ENCODE results near the gene PRKG1.

The PRKG1 gene

GRCh38 chr10:51487576-51487975, 413.3 kb downstream of the PRKG1 start:
- H3K4me1 Mint-ChIP-seq (ENCODE audit: low read depth in 2 of 2), result no peaks in the 10 kb centered on the region
- no peak overlapping the region for H3K4me3 Mint-ChIP-seq
- H3K27ac Mint-ChIP-seq, result no peak overlapping the region
- no peaks in the 10 kb centered on the region for H3K36me3 Mint-ChIP-seq (ENCODE audit: insufficient read depth)
- no peak for ATAC-seq (replicated peaks)
- no peaks in the 10 kb centered on the region for H3K9me3 Mint-ChIP-seq
- no peak for DNase-seq
- H3K27me3 Mint-ChIP-seq, result no peaks in the 10 kb centered on the region

GRCh38 chr10:51488766-51489408, 414.6 kb downstream of the PRKG1 start:
- H3K36me3 Mint-ChIP-seq (ENCODE audit: insufficient read depth), result no peaks in the 10 kb centered on the region
- no peak overlapping the region for H3K27ac Mint-ChIP-seq
- ATAC-seq (replicated peaks), result no peak
- no peaks in the 10 kb centered on the region for H3K4me1 Mint-ChIP-seq (ENCODE audit: low read depth in 2 of 2)
- H3K4me3 Mint-ChIP-seq, result no peak overlapping the region
- H3K9me3 Mint-ChIP-seq, result no peaks in the 10 kb centered on the region
- DNase-seq, result no peak
- H3K27me3 Mint-ChIP-seq, result no peaks in the 10 kb centered on the region

GRCh38 chr10:51498424-51498823, 424.1 kb downstream of the PRKG1 start:
- Mint-ChIP-seq H3K9me3 (peaks cover 2 to 6% of the 10 kb centered on the region in 2 donors), H3K4me3 (no peak overlapping the region), H3K27ac (no peak overlapping the region), H3K4me1 (ENCODE audit: low read depth in 2 of 2) (no peaks in the 10 kb centered on the region), H3K27me3 (no peaks in the 10 kb centered on the region), H3K36me3 (ENCODE audit: insufficient read depth) (no peaks in the 10 kb centered on the region)
- ATAC-seq (replicated peaks), result no peak
- no peak for DNase-seq

GRCh38 chr10:51501396-51501795, 427.1 kb downstream of the PRKG1 start:
- no peak overlapping the region for H3K27ac Mint-ChIP-seq
- DNase-seq (no peak), ATAC-seq (replicated peaks) (no peak)
- H3K36me3 Mint-ChIP-seq (ENCODE audit: insufficient read depth), result no peaks in the 10 kb centered on the region
- H3K4me3 Mint-ChIP-seq, result no peak overlapping the region
- peaks cover 0 to 6% of the 10 kb centered on the region in 2 donors for H3K9me3 Mint-ChIP-seq
- no peaks in the 10 kb centered on the region for H3K4me1 Mint-ChIP-seq (ENCODE audit: low read depth in 2 of 2)
- no peaks in the 10 kb centered on the region for H3K27me3 Mint-ChIP-seq

GRCh38 chr10:51502124-51502523, 427.8 kb downstream of the PRKG1 start:
- H3K36me3 Mint-ChIP-seq (ENCODE audit: insufficient read depth), result no peaks in the 10 kb centered on the region
- peaks cover 0 to 6% of the 10 kb centered on the region in 2 donors for H3K9me3 Mint-ChIP-seq
- no peak overlapping the region for H3K27ac Mint-ChIP-seq
- H3K4me1 Mint-ChIP-seq (ENCODE audit: low read depth in 2 of 2), result no peaks in the 10 kb centered on the region
- no peak for ATAC-seq (replicated peaks)
- DNase-seq, result no peak
- H3K4me3 Mint-ChIP-seq, result no peak overlapping the region
- no peaks in the 10 kb centered on the region for H3K27me3 Mint-ChIP-seq

- Mint-ChIP-seq H3K9me3 (peaks cover 0 to 6% of the 10 kb centered on the region in 2 donors), H3K27ac (no peak overlapping the region), H3K36me3 (ENCODE audit: insufficient read depth) (no peaks in the 10 kb centered on the region), H3K27me3 (no peaks in the 10 kb centered on the region), H3K4me1 (ENCODE audit: low read depth in 2 of 2) (no peaks in the 10 kb centered on the region), H3K4me3 (no peak overlapping the region)
- no peak for ATAC-seq (replicated peaks)
- DNase-seq, result no peak
Measured at GRCh38 chr10:51503378-51503777, 429.1 kb downstream of the PRKG1 start.

- Mint-ChIP-seq H3K9me3 (no peaks in the 10 kb centered on the region), H3K4me3 (no peak overlapping the region), H3K4me1 (ENCODE audit: low read depth in 2 of 2) (no peaks in the 10 kb centered on the region), H3K27ac (no peak overlapping the region), H3K36me3 (ENCODE audit: insufficient read depth) (no peaks in the 10 kb centered on the region), H3K27me3 (no peaks in the 10 kb centered on the region)
- ATAC-seq (replicated peaks), result no peak
- no peak for DNase-seq
Measured at GRCh38 chr10:51507476-51507875, 433.2 kb downstream of the PRKG1 start.

GRCh38 chr10:51508156-51508555, 433.9 kb downstream of the PRKG1 start:
- Mint-ChIP-seq H3K4me1 (ENCODE audit: low read depth in 2 of 2) (no peaks in the 10 kb centered on the region), H3K4me3 (no peak overlapping the region), H3K27me3 (no peaks in the 10 kb centered on the region), H3K36me3 (ENCODE audit: insufficient read depth) (no peaks in the 10 kb centered on the region), H3K27ac (no peak overlapping the region), H3K9me3 (no peaks in the 10 kb centered on the region)
- no peak for ATAC-seq (replicated peaks)
- no peak for DNase-seq

GRCh38 chr10:51510231-51510630, 435.9 kb downstream of the PRKG1 start:
- no peak for DNase-seq
- no peak for ATAC-seq (replicated peaks)
- Mint-ChIP-seq H3K27me3 (no peaks in the 10 kb centered on the region), H3K27ac (no peak overlapping the region), H3K4me3 (no peak overlapping the region), H3K36me3 (ENCODE audit: insufficient read depth) (no peaks in the 10 kb centered on the region), H3K4me1 (ENCODE audit: low read depth in 2 of 2) (no peaks in the 10 kb centered on the region), H3K9me3 (no peaks in the 10 kb centered on the region)

GRCh38 chr10:51521605-51522004, 447.3 kb downstream of the PRKG1 start:
- no peaks in the 10 kb centered on the region for H3K4me1 Mint-ChIP-seq (ENCODE audit: low read depth in 2 of 2)
- peaks cover 0 to 3% of the 10 kb centered on the region in 2 donors for H3K9me3 Mint-ChIP-seq
- H3K36me3 Mint-ChIP-seq (ENCODE audit: insufficient read depth), result no peaks in the 10 kb centered on the region

GRCh38 chr10:51522858-51523257, 448.6 kb downstream of the PRKG1 start:
- Mint-ChIP-seq H3K4me1 (ENCODE audit: low read depth in 2 of 2) (no peaks in the 10 kb centered on the region), H3K27ac (no peak overlapping the region), H3K4me3 (no peak overlapping the region), H3K36me3 (ENCODE audit: insufficient read depth) (no peaks in the 10 kb centered on the region), H3K9me3 (peaks cover 0 to 3% of the 10 kb centered on the region in 2 donors), H3K27me3 (no peaks in the 10 kb centered on the region)
- DNase-seq (no peak), ATAC-seq (replicated peaks) (no peak)

More at GRCh38 chr10:51521605-51522004, 447.3 kb downstream of the PRKG1 start:
- ATAC-seq (replicated peaks) (no peak), DNase-seq (no peak)
- no peaks in the 10 kb centered on the region for H3K27me3 Mint-ChIP-seq
- no peak overlapping the region for H3K27ac Mint-ChIP-seq
- no peak overlapping the region for H3K4me3 Mint-ChIP-seq

GRCh38 chr10:51523440-51523839, 449.2 kb downstream of the PRKG1 start:
- no peaks in the 10 kb centered on the region for H3K4me1 Mint-ChIP-seq (ENCODE audit: low read depth in 2 of 2)
- no peaks in the 10 kb centered on the region for H3K36me3 Mint-ChIP-seq (ENCODE audit: insufficient read depth)
- peaks cover 0 to under 1% of the 10 kb centered on the region in 2 donors for H3K9me3 Mint-ChIP-seq
- H3K27ac Mint-ChIP-seq, result no peak overlapping the region
- DNase-seq (no peak), ATAC-seq (replicated peaks) (no peak)
- H3K4me3 Mint-ChIP-seq, result no peak overlapping the region
- H3K27me3 Mint-ChIP-seq, result no peaks in the 10 kb centered on the region

GRCh38 chr10:51524041-51524440, 449.8 kb downstream of the PRKG1 start:
- H3K36me3 Mint-ChIP-seq (ENCODE audit: insufficient read depth), result no peaks in the 10 kb centered on the region
- H3K27me3 Mint-ChIP-seq, result no peaks in the 10 kb centered on the region
- no peak for ATAC-seq (replicated peaks)
- no peak overlapping the region for H3K4me3 Mint-ChIP-seq
- DNase-seq, result no peak
- H3K27ac Mint-ChIP-seq, result no peak overlapping the region
- no peaks in the 10 kb centered on the region for H3K4me1 Mint-ChIP-seq (ENCODE audit: low read depth in 2 of 2)
- H3K9me3 Mint-ChIP-seq, result no peaks in the 10 kb centered on the region

- Mint-ChIP-seq H3K36me3 (ENCODE audit: insufficient read depth) (no peaks in the 10 kb centered on the region), H3K27me3 (no peaks in the 10 kb centered on the region), H3K9me3 (no peaks in the 10 kb centered on the region), H3K4me1 (ENCODE audit: low read depth in 2 of 2) (no peaks in the 10 kb centered on the region), H3K27ac (no peak overlapping the region), H3K4me3 (no peak overlapping the region)
- DNase-seq, result no peak
- ATAC-seq (replicated peaks), result no peak
Measured at GRCh38 chr10:51527522-51528219, 453.4 kb downstream of the PRKG1 start.

Data from effector memory CD8-positive, alpha-beta T cell (primary cell).